HFF-Myc (cell line): ENCODE measurements around the gene CACNA2D4.

Experiments used
- DNase-seq: peaks from one replicate; pipeline ENCODE4 v3.0.0-alpha.2; 2011; ENCODE audit warnings: low read depth; ENCODE audit errors: extremely low read depth
- H3K4me3 ChIP-seq: replicated peaks from 2 replicates; pipeline ENCODE4 v1.5.1; 2011; ENCODE audit warnings: low read depth, mild to moderate bottlenecking, control low read depth, low read length
- CTCF ChIP-seq: IDR thresholded peaks from 2 replicates; pipeline ENCODE4 v1.5.1; 2012; ENCODE audit warnings: mild to moderate bottlenecking, low read depth, low read length, control low read depth; ENCODE audit errors: missing control alignments

CACNA2D4 gene

GRCh38 chr12:1932264-1932777 lies 13.9 kb upstream of the CACNA2D4 start:
- no peak overlapping the region for H3K4me3 ChIP-seq
- no peak for DNase-seq
- no peak for TF ChIP-seq CTCF

- DNase-seq = no peak
- no peak overlapping the region for H3K4me3 ChIP-seq
- no peak for TF ChIP-seq CTCF
These were observed 13.2 kb upstream of the CACNA2D4 start for GRCh38 chr12:1931642-1932041.

GRCh38 chr12:1930803-1931597 lies 12.5 kb upstream of the CACNA2D4 start:
- no peak for TF ChIP-seq CTCF
- DNase-seq = no peak
- no peak overlapping the region for H3K4me3 ChIP-seq

- no peak for TF ChIP-seq CTCF
- no peak overlapping the region for H3K4me3 ChIP-seq
- DNase-seq = no peak
These were observed 11.7 kb upstream of the CACNA2D4 start for GRCh38 chr12:1929985-1930802.

- no peak overlapping the region for H3K4me3 ChIP-seq
- no peak for DNase-seq
- TF ChIP-seq CTCF = no peak
These were observed 11.0 kb upstream of the CACNA2D4 start for GRCh38 chr12:1929241-1929984.

- TF ChIP-seq CTCF = no peak
- DNase-seq = no peak
These were observed 10.1 kb upstream of the CACNA2D4 start for GRCh38 chr12:1928439-1929121.

More at GRCh38 chr12:1928439-1929121, 10.1 kb upstream of the CACNA2D4 start:
- no peak overlapping the region for H3K4me3 ChIP-seq
